Stimulated activated CD4-positive, alpha-beta T cell treated with anti-CD3 and anti-CD28 coated beads, Interleukin-15, amount 100 ng/mL, for 48 hours (primary cell): ENCODE data around the gene BMAL1.

Experiments used
- DNase-seq, 2 donors: peaks; one replicate each; pipeline ENCODE4 v3.0.0-alpha.2; 2020; ENCODE audit warnings: low read depth in 2 of 2

Gene BMAL1

DNA sequence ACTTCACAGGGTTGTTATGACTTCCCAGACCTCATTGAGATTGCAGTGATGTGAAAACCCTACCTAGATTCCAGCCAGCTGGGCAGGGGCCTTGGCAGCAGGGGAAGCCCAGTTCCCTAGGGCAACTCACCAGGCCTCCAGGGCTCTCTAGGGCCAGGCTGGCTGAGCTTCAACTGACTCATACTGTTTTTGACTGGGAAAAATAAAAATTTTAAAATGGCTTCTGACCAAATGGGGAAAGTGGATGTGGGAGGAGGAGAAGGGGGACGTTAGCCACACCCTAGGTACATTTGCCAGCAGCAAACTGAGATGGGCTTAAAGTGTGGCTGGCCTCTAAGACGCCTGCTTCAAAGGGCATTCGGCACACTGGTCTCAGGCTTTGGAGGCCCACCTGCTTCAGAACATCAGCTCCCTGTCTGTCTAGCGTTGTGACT, 39.0 kb downstream of the BMAL1 start:
- DNase-seq, result no peak

- no peak for DNase-seq
These were observed 39.9 kb downstream of the BMAL1 start for GRCh38 chr11:13317293-13318080.

DNA sequence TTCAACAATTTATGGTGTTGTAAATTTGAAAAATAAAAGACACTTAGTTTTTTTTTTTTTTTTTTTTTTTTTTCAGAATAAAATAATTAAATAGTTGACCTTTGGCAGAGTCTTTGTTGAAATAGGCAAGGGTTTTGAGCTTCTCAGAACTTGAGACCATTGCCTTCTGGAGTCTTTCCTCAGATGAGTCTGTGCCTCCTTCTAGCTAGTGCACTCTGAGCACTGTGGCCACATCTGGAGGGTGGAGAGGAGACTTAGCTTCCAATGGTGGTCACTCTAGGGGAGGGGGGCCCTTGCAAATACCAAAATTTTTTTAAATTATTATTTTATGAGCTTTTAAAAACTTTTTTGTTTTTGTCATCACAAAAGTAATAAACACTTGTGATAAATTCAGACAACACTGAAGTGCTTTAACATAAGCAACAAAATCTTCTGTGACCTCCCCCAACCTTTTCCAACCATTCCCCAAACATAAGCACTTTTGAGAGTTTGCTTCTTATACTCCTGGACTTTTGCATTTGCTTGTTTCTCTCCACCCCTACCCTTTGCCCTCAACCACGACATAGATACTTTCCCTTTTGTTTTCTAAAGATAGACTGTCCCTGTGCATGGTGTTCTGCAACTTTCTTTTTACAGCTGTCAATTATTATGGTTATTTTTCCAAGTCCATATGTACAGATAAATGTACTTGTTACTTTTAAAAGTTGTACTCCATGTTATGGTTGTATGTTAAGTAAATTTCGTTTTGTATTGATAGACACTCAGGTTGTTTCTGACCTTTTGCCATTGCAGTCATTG, 41.1 kb downstream of the BMAL1 start:
- DNase-seq, result no peak

- no peak for DNase-seq
These were observed 43.1 kb downstream of the BMAL1 start for GRCh38 chr11:13320688-13321087.

DNA sequence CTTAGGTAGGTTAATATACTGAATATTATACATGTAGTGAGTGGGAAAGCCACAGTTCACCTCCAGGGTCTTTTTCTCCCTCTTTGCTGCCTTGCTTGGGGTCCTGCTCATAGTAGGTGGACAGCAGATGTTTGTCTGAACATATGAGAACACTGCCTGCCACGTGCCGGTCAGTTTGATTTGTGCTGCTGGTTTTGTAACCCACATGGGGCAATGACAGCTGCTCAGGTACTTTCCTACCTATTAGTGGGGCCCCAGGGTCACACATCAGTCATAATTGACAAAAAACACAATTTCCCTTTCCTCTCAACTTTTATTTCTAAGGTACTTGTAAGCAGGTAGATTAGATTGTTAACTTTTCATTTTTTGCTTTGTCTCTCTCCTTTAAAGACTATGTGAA, 43.8 kb downstream of the BMAL1 start:
- no peak for DNase-seq

GRCh38 chr11:13324141-13324540, 46.6 kb downstream of the BMAL1 start:
- DNase-seq, result no peak

DNA sequence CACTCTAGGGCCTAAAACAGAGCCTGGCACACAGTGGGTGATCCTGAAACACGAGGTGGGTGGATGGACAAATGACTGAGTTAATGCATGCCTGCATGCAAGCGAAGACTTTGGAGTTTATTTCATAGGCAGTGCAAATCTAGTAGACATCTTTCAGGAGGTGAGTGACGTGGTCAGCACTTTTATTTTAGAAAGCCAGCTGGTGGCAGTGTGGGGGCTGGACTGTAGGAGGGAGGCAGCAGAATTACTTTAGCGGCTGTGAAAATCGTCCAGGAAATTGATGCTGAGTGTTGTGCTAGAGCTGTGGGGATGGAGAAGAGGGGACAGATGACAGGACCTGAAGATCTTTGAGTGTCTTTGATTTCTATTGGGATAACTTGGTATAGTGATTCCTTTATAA, 47.1 kb downstream of the BMAL1 start:
- DNase-seq, result no peak

DNA sequence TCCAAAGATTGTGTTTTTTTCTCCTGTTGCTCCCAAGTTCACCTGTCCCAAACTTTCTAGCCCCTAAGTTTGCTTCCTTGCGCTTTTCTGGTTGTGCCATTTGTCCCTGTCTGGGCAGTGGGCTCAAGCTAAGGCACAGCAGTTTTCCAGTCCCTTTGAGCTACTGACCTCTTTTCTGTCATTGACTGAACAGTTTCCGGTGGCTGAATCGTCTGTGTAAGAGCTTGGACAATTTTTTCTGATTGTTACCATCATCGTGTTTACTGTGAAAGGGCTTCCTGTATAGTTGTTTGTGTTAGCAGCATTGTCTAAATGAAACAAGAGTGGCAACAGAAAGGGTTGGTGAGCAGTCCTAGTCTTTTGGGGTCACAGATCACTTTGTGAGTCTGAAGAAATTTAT, 49.8 kb downstream of the BMAL1 start:
- DNase-seq, result no peak

DNA sequence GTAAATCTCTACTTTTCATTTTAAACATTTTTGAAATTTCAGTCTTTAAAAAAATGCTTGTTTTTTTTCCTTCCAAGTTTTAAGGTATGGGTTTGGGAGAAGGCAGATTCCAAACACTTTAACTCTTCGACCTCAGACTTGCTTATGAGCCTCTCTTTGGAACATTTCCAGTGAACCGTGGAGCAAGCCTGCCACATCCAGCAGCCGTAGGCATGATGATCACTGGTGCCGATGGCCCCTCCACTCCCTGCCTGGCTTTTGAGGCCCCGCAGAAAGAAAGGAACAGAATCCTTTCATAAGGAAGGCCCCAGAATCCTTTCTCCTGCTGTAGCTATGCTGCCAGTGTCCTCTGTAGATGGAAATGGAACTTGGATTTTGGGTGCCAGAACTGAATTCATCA, 50.7 kb downstream of the BMAL1 start:
- DNase-seq, result no peak

GRCh38 chr11:13329670-13330356, 52.2 kb downstream of the BMAL1 start:
- DNase-seq, result no peak

- no peak for DNase-seq
These were observed 54.5 kb downstream of the BMAL1 start for GRCh38 chr11:13332124-13332523.

- no peak for DNase-seq
These were observed 55.9 kb downstream of the BMAL1 start for GRCh38 chr11:13333456-13333957.

DNA sequence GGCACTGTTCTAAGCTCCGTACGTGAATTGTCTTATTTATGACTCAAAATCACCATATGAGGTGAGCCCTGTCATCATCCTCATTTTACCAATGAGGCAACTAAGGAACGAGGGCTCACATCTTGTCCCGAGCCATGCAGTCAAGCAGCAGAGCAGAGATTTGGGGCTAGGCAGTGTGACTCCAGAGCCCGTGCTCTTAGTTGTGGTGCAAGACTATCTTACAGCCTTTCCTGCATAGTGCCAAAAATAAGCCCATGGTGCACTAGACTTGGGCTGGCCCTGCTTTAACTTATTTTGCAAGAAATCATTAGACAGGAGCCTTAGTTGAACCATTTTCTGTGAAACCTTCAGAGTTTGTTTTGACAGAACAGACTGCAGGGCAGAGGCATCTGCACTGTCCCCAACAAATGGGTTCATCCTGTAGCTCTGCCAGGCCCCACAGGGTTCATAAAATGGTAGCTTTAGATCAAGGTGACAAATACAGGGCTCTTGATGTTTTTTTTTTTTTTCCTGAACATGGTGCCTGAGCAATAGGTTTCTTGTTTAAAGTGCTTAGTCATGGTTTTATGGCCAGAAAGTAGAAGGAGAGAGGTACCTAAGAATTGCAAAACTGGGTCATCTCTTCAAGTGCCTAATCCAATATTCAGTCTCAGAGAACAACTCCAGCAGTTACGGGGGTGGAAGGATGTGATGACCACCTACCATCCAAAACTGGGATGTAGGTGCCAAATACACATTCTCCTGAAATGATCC, 56.6 kb downstream of the BMAL1 start:
- no peak for DNase-seq

GRCh38 chr11:13335319-13335718, 57.7 kb downstream of the BMAL1 start:
- DNase-seq, result peak; percentile 41 to 51

DNA sequence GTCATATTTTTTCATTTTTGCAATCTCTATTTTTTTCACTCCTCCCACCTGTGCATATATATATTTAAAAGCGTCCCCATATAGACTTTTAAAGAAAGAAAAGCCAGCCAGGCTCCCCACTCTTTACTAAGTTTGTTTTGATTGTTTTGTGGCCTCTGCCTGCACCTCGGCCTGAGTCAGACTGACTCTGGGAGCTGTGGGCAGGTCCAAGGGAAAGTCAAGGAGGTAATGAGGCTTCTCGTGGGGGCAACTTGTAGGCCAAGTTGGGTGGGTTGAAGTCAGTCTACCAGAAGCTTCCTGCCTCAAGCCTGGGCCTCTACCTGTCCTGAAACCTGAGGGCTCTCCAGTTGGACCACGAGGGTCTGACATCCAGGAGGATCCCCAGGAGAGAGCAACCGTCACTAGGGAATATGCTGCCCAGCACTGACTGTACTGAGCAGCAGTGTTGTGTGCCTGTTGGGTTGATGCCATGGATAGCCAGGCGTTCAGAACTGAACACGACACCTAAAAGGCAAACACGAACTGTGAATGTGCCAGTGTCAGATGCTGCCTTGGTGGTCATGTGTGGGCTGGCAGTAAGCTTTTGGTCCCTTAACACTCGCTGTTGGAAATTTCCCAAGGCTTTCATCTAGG, 58.8 kb downstream of the BMAL1 start:
- DNase-seq, result no peak

DNA sequence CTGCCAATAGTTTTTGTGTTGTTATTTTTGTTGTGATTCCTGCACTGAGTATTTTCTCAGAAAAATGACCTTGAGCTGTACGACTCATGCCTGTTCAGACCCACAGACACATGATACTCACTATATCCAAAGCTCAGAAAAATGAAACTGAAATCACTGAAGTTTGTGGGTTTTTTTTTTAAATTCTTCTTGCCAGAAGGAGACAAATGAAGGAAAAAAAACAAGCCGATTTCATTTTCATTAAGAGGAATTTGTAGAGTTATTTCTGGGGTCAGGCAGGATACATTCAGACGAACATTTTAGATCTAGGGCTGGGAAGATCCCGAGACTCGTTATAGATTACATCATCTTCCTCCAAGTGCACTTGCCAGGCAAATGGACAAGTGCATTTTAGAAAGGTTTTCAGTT, 60.4 kb downstream of the BMAL1 start:
- DNase-seq, result no peak

DNA sequence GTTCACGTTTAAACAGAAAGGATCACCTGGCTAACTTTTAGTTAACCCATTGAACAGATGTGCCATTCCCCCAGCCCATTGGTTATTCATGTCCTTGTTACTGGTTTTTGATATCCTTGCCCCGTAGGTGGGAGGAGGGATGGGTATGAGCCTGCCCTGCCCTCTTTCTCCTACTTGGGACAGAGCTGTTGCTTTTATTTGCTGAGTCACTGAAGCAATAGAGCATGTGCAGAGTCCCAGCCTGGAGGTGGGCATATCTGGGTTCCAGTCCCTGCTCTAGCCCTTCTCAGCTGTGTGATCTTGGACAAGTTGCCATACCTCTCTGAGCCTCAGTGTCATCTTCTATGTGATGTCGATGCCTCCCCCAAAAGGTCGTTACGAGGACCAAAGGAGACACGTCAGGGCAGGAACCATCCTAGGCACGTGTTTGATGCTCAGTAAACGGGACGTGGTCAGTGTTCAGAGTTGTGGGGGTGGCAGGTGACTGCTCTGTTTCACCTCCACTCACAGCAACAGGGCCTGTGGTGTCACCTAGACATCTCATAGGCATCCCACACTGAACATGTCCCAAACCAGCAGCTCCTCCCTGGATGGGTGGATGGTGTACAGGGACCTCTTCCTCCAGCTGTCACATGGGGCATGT, 61.0 kb downstream of the BMAL1 start:
- DNase-seq, result peak in 1 of 2 donors; percentile 18

DNA sequence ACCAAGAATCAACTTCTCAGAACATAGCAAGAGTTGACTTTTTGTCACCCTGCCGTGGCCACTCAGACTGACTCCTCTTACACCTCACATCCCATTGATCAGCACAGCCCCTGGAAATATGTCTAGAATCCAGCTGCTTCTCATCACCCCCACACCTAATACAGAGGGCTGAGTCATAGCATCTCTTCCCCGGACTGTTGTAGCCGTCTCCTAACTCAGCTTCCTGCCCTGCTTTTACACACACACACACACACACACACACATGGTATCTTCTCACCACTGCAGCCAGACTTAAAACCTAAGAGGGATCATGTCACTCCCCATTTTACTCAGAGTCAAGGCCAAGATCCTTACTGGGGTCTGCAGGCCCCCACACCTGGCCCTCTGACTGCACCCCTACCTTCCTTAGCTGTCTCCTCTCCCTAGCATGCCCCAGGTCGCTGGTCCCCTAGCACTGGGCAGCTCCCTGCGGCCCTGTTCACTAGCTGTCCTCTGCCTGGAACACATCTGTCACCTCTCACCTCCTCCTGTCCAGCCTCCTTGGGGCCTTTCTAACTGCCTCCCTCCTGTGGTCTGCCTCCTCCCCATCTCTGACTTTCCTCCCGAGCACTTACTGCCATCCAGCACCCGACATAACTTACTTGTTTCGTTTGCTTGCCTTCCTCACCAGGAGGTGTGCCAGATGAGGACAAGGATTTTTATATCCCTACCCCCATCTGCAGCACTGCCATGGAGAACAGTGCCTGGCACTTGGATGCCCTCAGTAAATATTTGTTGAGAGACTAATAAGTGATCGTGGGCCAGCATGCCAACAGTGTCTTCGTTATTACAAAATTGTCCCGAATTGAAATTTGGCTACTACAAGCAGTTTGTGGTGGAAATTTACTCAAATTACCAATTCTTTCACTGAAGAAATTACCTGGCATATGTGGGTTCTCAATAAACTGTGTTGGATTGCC, 61.9 kb downstream of the BMAL1 start:
- no peak for DNase-seq

GRCh38 chr11:13341026-13341425, 63.4 kb downstream of the BMAL1 start:
- no peak for DNase-seq
